ENCODE data around the gene ZBTB7C. TPM values are rescaled to one million over a fixed set of nuclear protein-coding genes. Genes with fewer than 3 reads are reported as not detected.
A peak's percentile ranks its signal among the peaks of the same experiment; 100 is the strongest.

Gene ZBTB7C
- total RNA-seq, 3 donors from 2014 or later = 5.6 to 26.5 (median 6.1) TPM

DNA sequence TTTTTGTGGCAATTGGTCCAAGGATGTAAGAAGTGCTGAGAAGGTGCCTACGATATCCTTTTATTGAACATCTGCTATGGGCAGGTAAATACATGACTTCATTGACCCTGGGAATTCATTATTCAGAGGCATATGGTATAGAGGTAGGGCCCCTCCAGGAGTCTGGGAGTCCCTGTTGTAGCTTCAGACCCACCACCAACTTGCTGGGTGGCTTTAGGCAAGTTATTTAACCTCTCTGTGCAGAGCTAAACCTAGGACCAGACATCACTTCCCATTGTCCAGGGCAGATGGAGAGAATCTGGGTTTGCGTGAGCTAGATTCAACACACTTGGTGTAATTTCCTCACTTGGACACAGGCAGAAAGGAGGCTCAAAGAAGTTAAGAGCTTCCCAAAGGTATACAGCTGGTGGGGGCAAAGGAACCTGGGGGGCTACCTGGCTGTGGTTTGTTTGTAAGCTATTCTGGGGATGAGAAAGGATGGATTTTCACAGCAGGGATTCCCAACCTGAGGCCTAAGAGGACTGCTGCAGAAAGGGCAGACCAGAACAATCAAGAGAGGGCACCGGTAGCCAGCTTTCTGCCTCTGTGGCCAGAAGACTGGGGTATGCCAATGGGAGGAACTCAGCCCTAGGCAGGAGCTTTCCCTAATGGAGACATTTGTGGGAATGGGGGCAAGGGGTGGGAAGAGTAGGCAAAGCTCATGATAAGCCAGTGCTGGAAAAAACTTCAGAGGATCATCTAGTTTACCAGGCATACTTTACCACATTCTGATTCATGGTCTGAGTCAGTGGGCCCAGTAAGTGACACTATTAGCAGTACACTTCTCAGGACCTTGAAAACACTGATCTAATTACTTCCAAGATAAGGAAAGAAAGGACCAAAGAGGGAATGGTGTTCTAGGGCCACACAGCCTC lies 376.1 kb downstream of the ZBTB7C start:
- no peaks in the 10 kb centered on the region for H3K36me3 ChIP-seq
- H3K4me1 ChIP-seq = peaks cover 0 to 13% of the 10 kb centered on the region in 2 donors
- H3K4me3 ChIP-seq = no peak overlapping the region
- peak in 1 of 2 donors; percentile 14 for DNase-seq (ENCODE audit: low spot score in 2 of 2)
- no peak for TF ChIP-seq POLR2AphosphoS5 (IDR thresholded peaks at IDR 0.05)
- TF ChIP-seq POLR2A (IDR thresholded peaks at IDR 0.05) = no peak
- TF ChIP-seq, protein P1, sequence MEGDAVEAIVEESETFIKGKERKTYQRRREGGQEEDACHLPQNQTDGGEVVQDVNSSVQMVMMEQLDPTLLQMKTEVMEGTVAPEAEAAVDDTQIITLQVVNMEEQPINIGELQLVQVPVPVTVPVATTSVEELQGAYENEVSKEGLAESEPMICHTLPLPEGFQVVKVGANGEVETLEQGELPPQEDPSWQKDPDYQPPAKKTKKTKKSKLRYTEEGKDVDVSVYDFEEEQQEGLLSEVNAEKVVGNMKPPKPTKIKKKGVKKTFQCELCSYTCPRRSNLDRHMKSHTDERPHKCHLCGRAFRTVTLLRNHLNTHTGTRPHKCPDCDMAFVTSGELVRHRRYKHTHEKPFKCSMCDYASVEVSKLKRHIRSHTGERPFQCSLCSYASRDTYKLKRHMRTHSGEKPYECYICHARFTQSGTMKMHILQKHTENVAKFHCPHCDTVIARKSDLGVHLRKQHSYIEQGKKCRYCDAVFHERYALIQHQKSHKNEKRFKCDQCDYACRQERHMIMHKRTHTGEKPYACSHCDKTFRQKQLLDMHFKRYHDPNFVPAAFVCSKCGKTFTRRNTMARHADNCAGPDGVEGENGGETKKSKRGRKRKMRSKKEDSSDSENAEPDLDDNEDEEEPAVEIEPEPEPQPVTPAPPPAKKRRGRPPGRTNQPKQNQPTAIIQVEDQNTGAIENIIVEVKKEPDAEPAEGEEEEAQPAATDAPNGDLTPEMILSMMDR (IDR thresholded peaks at IDR 0.05) = no peak
- no peaks in the 10 kb centered on the region for H3K27me3 ChIP-seq
- no peaks in the 10 kb centered on the region for H3K9me3 ChIP-seq
- no peak overlapping the region for H3K27ac ChIP-seq
- intact Hi-C loops (cut with DNase I; ENCODE audit: low total_unique reads) = loop anchor here (10.0 kb wide), 1 partner anchor 302 kb away; no protein-coding TSS in a partner anchor

DNA sequence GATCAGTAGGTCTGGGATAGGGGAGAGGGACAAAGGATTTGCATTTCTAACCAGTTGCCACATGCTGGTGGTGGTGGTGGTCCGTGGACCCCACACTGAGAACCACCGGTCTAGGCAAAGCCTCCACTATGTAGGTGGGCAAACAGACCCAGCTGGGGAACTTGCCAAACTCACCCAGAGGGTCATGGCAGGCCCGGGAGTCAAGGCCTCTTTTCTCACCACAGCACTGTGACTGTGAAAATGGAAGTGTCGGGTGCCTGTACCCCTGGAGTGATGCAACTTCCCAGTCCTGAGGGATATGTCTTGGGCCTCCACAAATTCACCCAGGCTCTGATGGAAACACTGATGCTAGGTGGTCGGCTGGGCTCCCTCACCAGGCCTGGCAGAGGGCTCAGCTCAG lies 377.5 kb downstream of the ZBTB7C start:
- DNase-seq (ENCODE audit: low spot score in 2 of 2) = peak in 1 of 2 donors; percentile 33

DNA sequence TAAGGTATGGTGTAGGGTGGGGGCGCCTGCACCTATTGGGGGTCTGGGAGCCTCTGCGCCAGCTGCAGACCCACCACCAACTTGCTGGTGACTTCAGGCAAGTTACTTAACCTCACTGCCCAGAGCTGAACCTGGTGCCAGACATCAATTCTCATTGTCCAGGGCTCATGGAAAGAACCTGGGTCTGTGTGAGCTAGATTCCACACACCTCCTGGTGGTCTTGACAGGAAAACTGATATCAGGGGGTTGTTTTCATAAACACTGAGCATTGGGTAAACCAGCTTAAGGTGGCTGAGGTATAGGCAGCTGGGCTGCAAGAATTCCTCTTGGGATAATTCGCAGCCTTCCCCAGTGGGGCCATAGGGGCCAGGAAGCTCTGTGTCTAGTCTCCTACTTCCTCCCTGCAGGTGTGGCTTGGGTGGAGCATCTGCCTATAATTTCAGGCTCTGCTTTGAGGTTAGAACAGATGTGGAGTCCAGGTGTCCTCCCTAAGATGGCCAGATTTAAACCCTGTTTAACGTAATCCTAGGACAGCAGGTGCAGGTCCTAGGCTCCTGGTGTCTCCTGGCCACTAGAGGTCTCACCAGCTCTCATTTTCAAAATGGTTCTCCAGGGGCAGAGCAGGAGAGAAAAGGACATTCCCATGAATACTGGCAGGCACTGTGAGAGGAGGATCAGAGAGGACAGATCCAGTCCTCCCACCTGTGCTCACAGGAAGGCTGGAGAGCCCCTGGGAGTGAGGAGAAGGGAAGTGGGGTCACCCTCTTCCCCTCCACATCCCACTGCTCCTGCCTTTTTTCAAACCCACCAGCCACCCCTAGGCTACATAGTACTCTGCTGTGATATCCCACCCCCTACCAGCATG lies 378.3 kb downstream of the ZBTB7C start:
- no peak for TF ChIP-seq POLR2AphosphoS5 (IDR thresholded peaks at IDR 0.05)
- TF ChIP-seq, protein P1 (IDR thresholded peaks at IDR 0.05) = peak; percentile 33 to 84 (median 74)
- TF ChIP-seq POLR2A (IDR thresholded peaks at IDR 0.05) = no peak
- intact Hi-C loops (cut with DNase I; ENCODE audit: low total_unique reads) = loop anchor here (10.0 kb wide), 1 partner anchor 304 kb away; no protein-coding TSS in a partner anchor
- Histone ChIP-seq H3K36me3 (no peaks in the 10 kb centered on the region), H3K27me3 (no peaks in the 10 kb centered on the region), H3K27ac (peak overlapping the region; percentile 57 to 63), H3K4me3 (no peak overlapping the region), H3K4me1 (peaks cover 0 to 18% of the 10 kb centered on the region in 2 donors), H3K9me3 (no peaks in the 10 kb centered on the region)
- peak in 1 of 2 donors; percentile 62 for DNase-seq (ENCODE audit: low spot score in 2 of 2)

More for the DNA sequence above, 377.5 kb downstream of the ZBTB7C start:
- intact Hi-C loops (cut with DNase I; ENCODE audit: low total_unique reads) = loop anchor here (10.0 kb wide), 1 partner anchor 303 kb away; no protein-coding TSS in a partner anchor
- no peak overlapping the region for H3K4me3 ChIP-seq
- TF ChIP-seq POLR2A (IDR thresholded peaks at IDR 0.05) (no peak), POLR2AphosphoS5 (IDR thresholded peaks at IDR 0.05) (no peak)
- TF ChIP-seq, protein P1 (IDR thresholded peaks at IDR 0.05) = no peak
- peak overlapping the region; percentile 57 to 63 for H3K27ac ChIP-seq
- no peaks in the 10 kb centered on the region for H3K36me3 ChIP-seq
- H3K4me1 ChIP-seq = peaks cover 0 to 18% of the 10 kb centered on the region in 2 donors
- H3K9me3 ChIP-seq = no peaks in the 10 kb centered on the region
- no peaks in the 10 kb centered on the region for H3K27me3 ChIP-seq

DNA sequence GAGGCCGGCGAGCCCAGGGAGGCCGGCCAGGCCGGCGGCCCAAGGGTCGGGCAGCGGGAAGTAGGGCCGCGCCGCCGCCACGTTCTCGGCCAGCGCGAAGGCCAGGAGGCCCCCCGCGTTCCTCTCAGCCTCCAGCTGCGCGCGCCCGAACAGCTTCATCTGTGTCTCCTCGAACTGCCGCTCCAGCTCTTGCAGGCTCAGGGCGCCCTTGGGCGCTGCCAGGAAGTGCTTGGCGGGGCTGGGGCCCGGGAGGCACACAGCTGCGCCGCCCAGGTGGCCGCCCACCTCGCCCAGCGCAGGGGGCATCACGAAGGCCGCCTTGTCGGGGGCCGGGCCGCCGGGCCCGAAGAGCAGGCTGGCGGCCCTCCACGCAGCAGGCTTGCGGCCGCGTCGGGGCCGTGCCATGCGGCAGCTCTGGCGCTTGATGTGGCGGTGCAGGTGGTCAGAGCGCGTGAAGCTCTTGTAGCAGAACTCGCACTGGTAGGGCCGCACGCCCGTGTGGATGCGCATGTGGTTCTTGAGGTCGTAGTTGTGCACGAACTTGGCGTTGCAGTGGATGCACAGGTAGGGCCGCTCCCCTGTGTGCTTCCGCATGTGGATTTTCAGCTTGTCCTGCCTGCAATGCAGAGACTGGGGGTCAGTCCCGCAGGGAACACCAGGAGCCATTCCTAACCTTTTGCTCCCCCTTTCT lies 379.7 kb downstream of the ZBTB7C start:
- peaks cover 0 to 18% of the 10 kb centered on the region in 2 donors for H3K4me1 ChIP-seq
- H3K9me3 ChIP-seq = no peaks in the 10 kb centered on the region
- H3K36me3 ChIP-seq = no peaks in the 10 kb centered on the region
- no peak for DNase-seq (ENCODE audit: low spot score in 2 of 2)
- peak overlapping the region; percentile 86 to 87 for H3K27ac ChIP-seq
- H3K27me3 ChIP-seq = no peaks in the 10 kb centered on the region
- intact Hi-C loops (cut with DNase I; ENCODE audit: low total_unique reads) = loop anchor here (5.0 kb wide), 1 partner anchor 418 kb away; no protein-coding TSS in a partner anchor
- no peak overlapping the region for H3K4me3 ChIP-seq
- TF ChIP-seq, protein P1 (IDR thresholded peaks at IDR 0.05) = no peak
- no peak for TF ChIP-seq POLR2A (IDR thresholded peaks at IDR 0.05)
- TF ChIP-seq POLR2AphosphoS5 (IDR thresholded peaks at IDR 0.05) = no peak
